HEK293 (cell line): ENCODE results near the gene THAP11.
A peak's percentile ranks its signal among the peaks of the same experiment; 100 is the strongest.

ENCODE experiments used
- CTCF ChIA-PET: fragments of 350-600 bp; formaldehyde crosslinking; extraction: SDS; loops from one replicate; lab custom pipeline; 2021; ENCODE audit warnings: antibody characterized with exemption; lab: Yijun Ruan, JAX
- POLR2A ChIA-PET: fragments of 300-600 bp; formaldehyde crosslinking; extraction: SDS; loops from one replicate; lab custom pipeline; 2020; ENCODE audit warnings: antibody characterized with exemption, inconsistent platforms; lab: Yijun Ruan, JAX
- H3K27ac ChIP-seq: fragments of 200-500 bp; sonication (Bioruptor generic); 2 replicates; pipeline ENCODE4 v1.5.1; 2014; ENCODE audit warnings: low read depth, low read length, control low read depth, inconsistent platforms; ENCODE audit errors: extremely low read depth
- H3K36me3 ChIP-seq, 2 experiments: fragments of 200-500 bp in 1 of 2; sonication (Bioruptor generic) in 1 of 2; 1 replicate in 1 of 2; 2 replicates in 1 of 2; pipeline ENCODE4 v1.5.1; 2014 to 2017; ENCODE audit warnings: inconsistent platforms in 2 of 2, low read length in 2 of 2; ENCODE audit not compliant: control insufficient read depth in 2 of 2, insufficient read depth in 1 of 2
- H3K4me1 ChIP-seq: fragments of 200-500 bp; sonication (Bioruptor generic); 2 replicates; pipeline ENCODE4 v1.5.1; 2014; ENCODE audit warnings: mild to moderate bottlenecking, low read length, inconsistent platforms; ENCODE audit not compliant: control insufficient read depth, insufficient read depth
- H3K4me3 ChIP-seq: 2 replicates; pipeline ENCODE4 v1.5.1; 2011; ENCODE audit warnings: low read depth, mild to moderate bottlenecking, control low read depth, low read length, moderate library complexity
- H3K9me3 ChIP-seq: fragments of 200-500 bp; sonication (Bioruptor generic); 2 replicates; pipeline ENCODE4 v1.5.1; 2014; ENCODE audit warnings: low read depth, low read length, inconsistent platforms; ENCODE audit not compliant: control insufficient read depth, insufficient read depth
- GLIS2 ChIP-seq: fragments of 450-650 bp; formaldehyde crosslinking; IDR thresholded peaks from 2 replicates; pipeline ENCODE4 v1.5.1; 2016; ENCODE audit warnings: missing biosample characterization, missing genetic modification characterization
- KLF1 ChIP-seq: fragments of 450-650 bp; formaldehyde crosslinking; IDR thresholded peaks from 2 replicates; pipeline ENCODE4 v1.5.1; 2016; ENCODE audit warnings: missing biosample characterization, missing genetic modification characterization
- KLF9 ChIP-seq: fragments of 450-650 bp; formaldehyde crosslinking; IDR thresholded peaks from 2 replicates; pipeline ENCODE4 v1.5.1; 2016; ENCODE audit warnings: missing biosample characterization, missing genetic modification characterization, low read depth
- PRDM1 ChIP-seq: fragments of 450-650 bp; formaldehyde crosslinking; IDR thresholded peaks from 2 replicates; pipeline ENCODE4; 2016; ENCODE audit warnings: missing biosample characterization, missing genetic modification characterization
- PRDM10 ChIP-seq: fragments of 450-650 bp; formaldehyde crosslinking; IDR thresholded peaks from 2 replicates; pipeline ENCODE4 v1.5.1; 2016; ENCODE audit warnings: missing biosample characterization, missing genetic modification characterization
- REPIN1 ChIP-seq: fragments of 450-650 bp; formaldehyde crosslinking; IDR thresholded peaks from 2 replicates; pipeline ENCODE4 v1.5.1; 2017; ENCODE audit warnings: missing biosample characterization, missing genetic modification characterization, low read depth
- SCRT2 ChIP-seq: fragments of 450-650 bp; formaldehyde crosslinking; IDR thresholded peaks from 2 replicates; pipeline ENCODE4 v1.5.1; 2016; ENCODE audit warnings: missing biosample characterization, missing genetic modification characterization
- SP2 ChIP-seq: fragments of 450-650 bp; formaldehyde crosslinking; IDR thresholded peaks from 2 replicates; pipeline ENCODE4 v1.5.1; 2016; ENCODE audit warnings: missing biosample characterization, missing genetic modification characterization
- ZBTB17 ChIP-seq: fragments of 450-650 bp; formaldehyde crosslinking; IDR thresholded peaks from 2 replicates; pipeline ENCODE4 v1.5.1; 2016; ENCODE audit warnings: missing biosample characterization, missing genetic modification characterization
- ZBTB44 ChIP-seq: fragments of 450-650 bp; IDR thresholded peaks from 2 replicates; pipeline ENCODE4 v1.5.1; 2018; ENCODE audit warnings: missing biosample characterization, mild to moderate bottlenecking, missing genetic modification characterization
- ZBTB6 ChIP-seq: fragments of 450-650 bp; formaldehyde crosslinking; IDR thresholded peaks from 2 replicates; pipeline ENCODE4 v1.5.1; 2017; ENCODE audit warnings: missing biosample characterization, missing genetic modification characterization
- ZNF114 ChIP-seq: fragments of 450-650 bp; formaldehyde crosslinking; IDR thresholded peaks from 2 replicates; pipeline ENCODE4 v1.5.0; 2017; ENCODE audit warnings: missing biosample characterization, missing genetic modification characterization
- ZNF16 ChIP-seq: fragments of 450-650 bp; formaldehyde crosslinking; IDR thresholded peaks from 2 replicates; pipeline ENCODE4 v1.5.1; 2016; ENCODE audit warnings: low read depth, missing biosample characterization, missing genetic modification characterization
- ZNF398 ChIP-seq: fragments of 450-650 bp; formaldehyde crosslinking; IDR thresholded peaks from 2 replicates; pipeline ENCODE4 v1.5.1; 2017; ENCODE audit warnings: missing biosample characterization, missing genetic modification characterization
- ZNF473 ChIP-seq: fragments of 450-650 bp; formaldehyde crosslinking; IDR thresholded peaks from 2 replicates; pipeline ENCODE4 v1.5.1; 2017; ENCODE audit warnings: missing biosample characterization, missing genetic modification characterization
- ZNF560 ChIP-seq: fragments of 450-650 bp; formaldehyde crosslinking; IDR thresholded peaks from 2 replicates; pipeline ENCODE4 v1.5.1; 2017; ENCODE audit warnings: missing biosample characterization, missing genetic modification characterization, borderline replicate concordance
- ZNF600 ChIP-seq: fragments of 450-650 bp; formaldehyde crosslinking; IDR thresholded peaks from 2 replicates; pipeline ENCODE4 v1.5.1; 2016; ENCODE audit warnings: missing biosample characterization, missing genetic modification characterization
- ZNF610 ChIP-seq: fragments of 450-650 bp; formaldehyde crosslinking; IDR thresholded peaks from 2 replicates; pipeline ENCODE4 v1.5.1; 2016; ENCODE audit warnings: missing biosample characterization, missing genetic modification characterization, borderline replicate concordance
- ZNF639 ChIP-seq: fragments of 450-650 bp; formaldehyde crosslinking; IDR thresholded peaks from 2 replicates; pipeline ENCODE4 v1.5.1; 2016; ENCODE audit warnings: missing biosample characterization, missing genetic modification characterization
- ZNF692 ChIP-seq: fragments of 450-650 bp; formaldehyde crosslinking; IDR thresholded peaks from 2 replicates; pipeline ENCODE4 v1.5.1; 2016; ENCODE audit warnings: missing biosample characterization, missing genetic modification characterization

THAP11 gene

GRCh38 chr16:67825119-67825518 is 17.0 kb upstream of the THAP11 start:
- H3K27ac ChIP-seq = no peak overlapping the region
- H3K4me1 ChIP-seq = no peaks in the 10 kb centered on the region
- POLR2A ChIA-PET = interaction anchor here (1.0 to 2.4 kb wide), 3 partner anchors 14 to 111 kb away, joined by 3 to 11 read pairs (median 5); no protein-coding TSS in a partner anchor
- CTCF ChIA-PET = interaction anchor here (4.0 kb wide), 1 partner anchor 9 kb away, joined by 40 read pairs; no protein-coding TSS in a partner anchor
- TF ChIP-seq ZNF560 (tag by site-specific recombination) (no peak), PRDM10 (0 out of 2 replicates have a peak, but pooled peaks have one; percentile 12)
- peaks cover 0 to 47% of the 10 kb centered on the region in 2 experiments; a peak in 2 of 3 replicates for H3K36me3 ChIP-seq
- H3K9me3 ChIP-seq = no peaks in the 10 kb centered on the region
- H3K4me3 ChIP-seq = no peak overlapping the region

- no peaks in the 10 kb centered on the region for H3K9me3 ChIP-seq
- no peak overlapping the region for H3K4me3 ChIP-seq
- TF ChIP-seq ZNF600 (tag by site-specific recombination) (peak; percentile 14; the same call in 1 of the 2 replicates), ZBTB17 (tag by site-specific recombination) (no peak), ZNF473 (tag by site-specific recombination) (no peak), PRDM1 (tag by site-specific recombination) (no peak), SCRT2 (tag by site-specific recombination) (no peak)
- H3K27ac ChIP-seq = no peak overlapping the region
- peaks cover 0 to 55% of the 10 kb centered on the region in 2 experiments; a peak in 2 of 3 replicates for H3K36me3 ChIP-seq
- ChIA-PET POLR2A (interaction anchor here (1.0 to 2.4 kb wide), 5 partner anchors 10 to 110 kb away, joined by 3 to 11 read pairs (median 5); no protein-coding TSS in a partner anchor), CTCF (interaction anchor here (0.6 to 4.0 kb wide), 2 partner anchors 10 to 14 kb away, joined by 4 to 40 read pairs; no protein-coding TSS in a partner anchor)
- H3K4me1 ChIP-seq = no peaks in the 10 kb centered on the region
Observed at GRCh38 chr16:67825906-67826305, 16.2 kb upstream of the THAP11 start.

- POLR2A ChIA-PET = no interaction called here
- CTCF ChIA-PET = interaction anchor here (1.7 kb wide), 1 partner anchor 12 kb away, joined by 6 read pairs; no protein-coding TSS in a partner anchor
- Histone ChIP-seq H3K36me3 (peaks cover 0 to 70% of the 10 kb centered on the region in 2 experiments; a peak in 2 of 3 replicates), H3K9me3 (no peaks in the 10 kb centered on the region), H3K4me1 (no peaks in the 10 kb centered on the region), H3K27ac (no peak overlapping the region), H3K4me3 (no peak overlapping the region)
- TF ChIP-seq KLF1 (tag by site-specific recombination) = no peak
- TF ChIP-seq ZNF16 = no peak
- TF ChIP-seq ZBTB44 (tag by site-specific recombination) = no peak
- no peak for TF ChIP-seq ZNF692 (tag by site-specific recombination)
- TF ChIP-seq GLIS2 (tag by site-specific recombination) = no peak
- no peak for TF ChIP-seq SP2 (tag by site-specific recombination)
- TF ChIP-seq KLF9 (tag by site-specific recombination) = no peak
- TF ChIP-seq ZNF398 (tag by site-specific recombination) = no peak
- no peak for TF ChIP-seq ZBTB6 (tag by site-specific recombination)
- TF ChIP-seq ZNF114 (tag by site-specific recombination) = no peak
- TF ChIP-seq ZNF610 = no peak
- TF ChIP-seq ZNF639 (tag by site-specific recombination) = no peak
- no peak for TF ChIP-seq REPIN1 (tag by site-specific recombination)
Observed at GRCh38 chr16:67828651-67829050, 13.5 kb upstream of the THAP11 start.
